Esophagus muscularis mucosa (tissue), 3 donors: ENCODE measurements around the gene HS6ST2.

Experiments
- POLR2AphosphoS5 ChIP-seq, 2 donors: sonication (generic); formaldehyde crosslinking; IDR thresholded peaks; one replicate each; pipeline ENCODE4 v1.6.1; 2017; ENCODE audit warnings: antibody characterized with exemption in 2 of 2
- TF ChIP-seq, protein P1 (sequence below), 3 experiments: fragments of 200-600 bp in 2 of 3; fragments of 450-650 bp in 1 of 3; sonication (generic) in 2 of 3; IDR thresholded peaks; one replicate each; pipeline ENCODE4 v1.5.1; 2017 to 2019; ENCODE audit warnings: antibody characterized with exemption in 3 of 3, mild to moderate bottlenecking in 2 of 3, moderate library complexity in 1 of 3

- TF ChIP-seq, protein P1, sequence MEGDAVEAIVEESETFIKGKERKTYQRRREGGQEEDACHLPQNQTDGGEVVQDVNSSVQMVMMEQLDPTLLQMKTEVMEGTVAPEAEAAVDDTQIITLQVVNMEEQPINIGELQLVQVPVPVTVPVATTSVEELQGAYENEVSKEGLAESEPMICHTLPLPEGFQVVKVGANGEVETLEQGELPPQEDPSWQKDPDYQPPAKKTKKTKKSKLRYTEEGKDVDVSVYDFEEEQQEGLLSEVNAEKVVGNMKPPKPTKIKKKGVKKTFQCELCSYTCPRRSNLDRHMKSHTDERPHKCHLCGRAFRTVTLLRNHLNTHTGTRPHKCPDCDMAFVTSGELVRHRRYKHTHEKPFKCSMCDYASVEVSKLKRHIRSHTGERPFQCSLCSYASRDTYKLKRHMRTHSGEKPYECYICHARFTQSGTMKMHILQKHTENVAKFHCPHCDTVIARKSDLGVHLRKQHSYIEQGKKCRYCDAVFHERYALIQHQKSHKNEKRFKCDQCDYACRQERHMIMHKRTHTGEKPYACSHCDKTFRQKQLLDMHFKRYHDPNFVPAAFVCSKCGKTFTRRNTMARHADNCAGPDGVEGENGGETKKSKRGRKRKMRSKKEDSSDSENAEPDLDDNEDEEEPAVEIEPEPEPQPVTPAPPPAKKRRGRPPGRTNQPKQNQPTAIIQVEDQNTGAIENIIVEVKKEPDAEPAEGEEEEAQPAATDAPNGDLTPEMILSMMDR (IDR thresholded peaks at IDR 0.05) = no peak
- TF ChIP-seq POLR2AphosphoS5 (IDR thresholded peaks at IDR 0.05) = no peak
Measured at GRCh38 chrX:132613801-132614200, 344.6 kb downstream of the HS6ST2 start.
